COR-L47 (cell line): ENCODE data around the gene CMSS1.

Experiments used
- DNase-seq: peaks from one replicate; lab custom pipeline; 2025; lab: John Stamatoyannopoulos, UW

CMSS1 gene

GRCh38 chr3:100057716-100058575 lies 240.3 kb downstream of the CMSS1 start:
- DNase-seq: no peak

DNA sequence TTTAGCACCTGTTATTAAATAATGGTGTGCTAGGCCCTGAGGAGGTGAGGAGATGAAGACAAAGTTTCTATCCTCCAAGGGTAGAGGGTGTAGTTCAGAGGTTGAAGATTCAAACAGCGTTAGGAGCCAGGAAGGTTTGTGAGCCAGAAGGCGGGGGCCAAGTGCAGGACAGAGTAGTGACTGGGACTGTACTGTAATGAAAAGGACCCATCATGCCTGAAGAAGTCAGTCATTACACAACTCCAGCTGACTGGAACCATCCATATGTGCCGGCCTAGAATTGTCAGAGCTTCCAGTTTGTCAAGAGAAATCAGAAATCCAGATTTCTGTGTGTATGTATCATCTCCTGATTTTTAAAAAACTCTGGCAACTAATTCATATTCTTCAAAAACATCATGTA lies 241.8 kb downstream of the CMSS1 start:
- no peak for DNase-seq

DNA sequence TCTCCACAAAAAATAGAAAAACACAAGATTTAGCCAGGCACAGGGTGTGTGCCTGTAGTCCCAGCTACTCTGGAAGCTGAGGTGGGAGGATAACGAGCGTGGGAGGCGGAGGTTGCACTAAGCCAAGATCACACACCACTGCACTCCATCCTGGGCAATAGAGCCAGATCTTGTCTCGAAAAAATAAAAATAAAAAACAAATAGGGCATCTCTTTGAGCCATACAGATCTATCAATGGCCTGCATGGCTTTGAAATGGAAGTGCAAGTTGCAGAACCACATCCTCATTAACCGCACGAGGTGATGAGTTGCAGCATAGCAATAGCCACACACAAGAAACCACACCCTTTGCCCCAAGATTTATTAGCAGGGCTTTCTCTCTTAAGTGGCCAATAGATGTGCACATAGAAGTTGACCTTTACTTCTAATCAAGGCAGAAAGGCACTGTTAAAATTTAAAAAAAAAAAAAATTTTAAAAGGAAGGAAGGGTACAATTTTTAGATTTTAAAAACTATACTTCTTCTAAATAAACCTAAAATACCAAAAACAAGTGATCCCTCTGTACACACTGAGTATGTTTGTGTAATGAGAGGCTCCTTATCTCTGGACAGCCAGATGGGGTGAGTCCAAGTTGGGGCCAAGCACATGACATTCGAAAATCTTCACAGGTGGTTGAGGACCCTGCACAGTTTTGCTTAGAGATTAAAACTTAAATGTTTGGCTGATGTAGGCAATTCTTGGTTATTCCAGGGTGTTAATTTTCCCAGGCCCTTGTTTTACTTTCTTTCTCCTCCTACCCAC lies 243.2 kb downstream of the CMSS1 start:
- DNase-seq: no peak

- DNase-seq: no peak
These were observed 245.0 kb downstream of the CMSS1 start for GRCh38 chr3:100062665-100063064.

DNA sequence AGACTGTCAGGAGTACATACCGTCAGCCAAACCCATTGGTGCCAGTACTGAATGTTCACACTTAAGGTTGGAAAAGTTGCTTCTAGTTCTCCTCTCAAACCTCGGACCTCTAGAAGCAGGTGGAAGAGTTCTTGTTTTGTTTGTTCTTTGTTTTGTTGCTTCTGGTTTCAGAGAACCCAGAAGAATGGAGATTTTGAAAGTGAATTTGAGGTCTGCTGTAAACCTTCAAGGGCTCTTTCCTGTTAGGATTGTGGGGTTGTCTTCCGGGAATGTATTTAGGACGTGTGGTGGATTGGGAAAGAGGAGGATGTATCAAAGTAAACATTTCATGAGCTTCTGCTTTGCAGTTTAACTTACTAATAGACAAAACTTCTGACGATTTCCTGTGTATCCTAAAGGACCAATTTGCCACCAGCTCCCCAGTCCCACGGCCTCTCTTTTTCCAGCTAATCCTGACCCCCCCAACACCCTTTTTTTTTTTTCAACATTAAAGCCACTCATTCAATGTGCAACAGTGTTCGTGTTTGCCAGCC lies 246.3 kb downstream of the CMSS1 start:
- no peak for DNase-seq

DNA sequence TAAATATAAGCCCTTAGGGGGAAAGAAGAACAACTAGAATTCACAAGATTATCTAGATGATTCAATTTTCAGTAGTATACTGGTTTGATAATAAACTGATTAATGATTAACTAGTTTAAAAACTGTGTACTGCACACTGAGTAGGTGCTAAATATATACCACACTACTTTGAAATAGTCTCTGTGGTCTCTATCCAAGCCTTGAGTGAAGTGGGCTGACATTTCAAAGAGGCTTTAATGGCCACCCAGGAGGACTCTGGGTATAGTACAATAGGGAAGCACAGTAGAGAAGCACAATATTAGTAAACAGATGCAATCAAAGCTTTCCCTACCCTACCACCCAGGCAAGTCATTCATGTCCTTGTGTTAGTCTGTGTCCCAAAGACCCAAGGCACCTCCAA lies 249.9 kb downstream of the CMSS1 start:
- no peak for DNase-seq

GRCh38 chr3:100068826-100069225 lies 251.2 kb downstream of the CMSS1 start:
- peak; percentile 74 for DNase-seq

- no peak for DNase-seq
These were observed 251.8 kb downstream of the CMSS1 start for GRCh38 chr3:100069472-100069871.

GRCh38 chr3:100072326-100073048 lies 254.8 kb downstream of the CMSS1 start:
- DNase-seq: no peak

DNA sequence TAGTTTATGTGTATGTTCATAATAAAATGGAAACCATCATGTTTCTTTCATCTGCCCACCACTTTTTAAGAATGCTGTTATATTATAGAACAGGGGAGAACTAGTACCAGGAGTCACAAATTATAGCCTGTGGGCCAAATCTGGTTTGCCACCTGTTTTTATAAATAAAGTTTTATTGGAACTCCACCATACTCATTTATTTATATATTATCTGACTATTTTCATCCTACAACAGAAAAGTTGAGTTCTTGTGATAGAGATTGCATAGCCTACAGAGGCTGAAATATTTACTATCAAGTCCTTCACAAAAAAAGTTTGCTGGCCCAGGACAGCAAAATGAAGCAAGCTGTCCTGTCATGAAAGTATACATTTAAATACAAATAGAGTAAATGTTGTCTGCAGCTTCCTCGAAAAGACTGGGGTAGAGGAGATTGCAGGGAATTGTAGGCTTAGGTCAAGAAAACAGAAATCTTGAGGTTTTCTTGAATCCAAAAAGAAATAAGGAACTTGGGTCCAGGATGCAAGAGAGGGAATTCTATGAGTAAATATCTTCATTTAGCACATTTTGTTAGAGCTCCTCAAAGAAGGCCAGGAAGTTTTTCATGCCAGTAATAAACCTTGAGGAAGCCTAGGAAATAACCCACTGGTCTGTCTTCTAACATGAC lies 255.5 kb downstream of the CMSS1 start:
- DNase-seq: no peak

DNA sequence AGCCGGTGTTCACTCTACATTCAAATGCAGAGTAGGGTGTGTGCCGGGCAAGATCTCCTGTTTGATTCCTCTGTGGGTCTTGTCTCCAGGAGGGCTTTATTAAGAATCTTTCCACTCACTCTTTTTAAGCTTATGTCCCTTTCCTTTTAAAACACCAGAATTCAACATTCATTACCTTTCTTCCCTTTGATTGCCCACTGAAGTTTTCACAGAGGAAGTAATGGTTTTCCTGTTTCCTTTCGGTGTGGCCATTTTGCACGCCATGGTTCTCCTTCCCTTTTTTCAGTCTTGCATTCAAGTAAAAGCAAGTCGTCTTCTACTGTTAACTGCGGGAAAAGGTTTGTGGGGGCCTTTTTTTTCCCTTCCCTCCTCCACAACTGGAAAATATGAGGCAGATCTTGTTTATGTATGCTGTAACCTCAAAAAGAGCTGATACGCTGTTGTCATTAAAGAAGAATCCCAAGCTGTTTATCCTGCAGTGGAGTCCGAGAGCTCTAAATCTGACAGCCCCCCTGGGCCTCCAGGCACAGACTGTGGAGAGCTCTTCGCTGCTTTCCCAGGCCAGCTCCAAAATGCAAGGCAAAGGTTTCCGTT lies 256.1 kb downstream of the CMSS1 start:
- DNase-seq: no peak

DNA sequence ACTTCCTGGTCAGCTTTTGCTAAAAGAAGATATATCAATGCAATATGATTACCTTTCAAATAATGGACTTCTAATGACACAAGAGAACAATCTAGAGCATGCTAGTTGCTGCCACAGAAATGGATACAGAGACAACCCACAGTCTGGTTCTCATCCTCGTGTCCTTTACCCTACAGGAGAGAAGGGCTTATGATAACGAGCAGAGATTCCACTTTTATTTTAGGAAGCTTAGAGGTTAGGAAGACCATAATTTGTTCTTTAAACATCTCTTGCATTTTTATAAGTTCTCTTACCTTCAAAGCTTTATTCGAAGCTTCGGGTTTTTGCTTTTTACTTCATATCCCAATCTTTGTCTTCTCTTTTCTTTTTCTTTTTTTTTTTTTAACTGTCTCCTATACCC lies 257.5 kb downstream of the CMSS1 start:
- no peak for DNase-seq

GRCh38 chr3:100075851-100076730 lies 258.4 kb downstream of the CMSS1 start:
- DNase-seq: no peak

DNA sequence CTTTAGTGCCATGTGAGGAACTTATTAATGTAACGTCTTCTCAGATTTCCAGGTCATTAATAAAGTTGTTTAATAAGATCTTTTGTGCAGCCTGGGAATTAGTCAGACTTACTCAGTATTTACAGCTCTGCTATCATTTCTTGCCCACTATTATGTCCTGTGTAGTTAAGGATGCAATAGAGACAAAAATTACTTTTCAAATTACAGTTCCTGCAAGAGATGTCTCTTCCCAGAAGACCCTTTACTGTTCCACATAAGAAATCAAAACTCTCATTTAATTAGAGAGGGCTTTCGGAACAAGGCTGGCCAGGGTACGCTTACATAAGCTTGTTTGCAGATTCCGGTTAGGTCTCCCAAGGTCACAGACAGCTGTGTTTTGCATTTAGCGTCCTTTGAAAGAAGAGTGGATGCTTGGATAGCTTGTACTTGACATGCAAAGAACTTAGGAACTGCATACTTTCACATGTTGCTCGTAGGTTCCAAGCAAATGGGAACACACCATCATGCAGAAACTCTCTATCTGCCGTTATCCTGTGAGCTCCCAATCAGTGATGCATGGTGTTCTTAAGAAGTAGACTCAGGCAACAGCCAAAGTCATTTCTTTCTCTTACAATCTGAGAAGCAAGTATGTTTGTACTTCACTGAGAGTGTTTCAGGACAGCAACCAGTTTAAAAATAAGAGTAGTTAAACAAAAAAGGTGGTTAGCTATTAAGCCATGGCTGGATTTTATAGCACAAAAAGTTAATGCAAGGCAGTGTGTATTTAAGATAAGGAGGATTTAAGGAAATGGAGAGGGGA lies 259.3 kb downstream of the CMSS1 start:
- DNase-seq: no peak

DNA sequence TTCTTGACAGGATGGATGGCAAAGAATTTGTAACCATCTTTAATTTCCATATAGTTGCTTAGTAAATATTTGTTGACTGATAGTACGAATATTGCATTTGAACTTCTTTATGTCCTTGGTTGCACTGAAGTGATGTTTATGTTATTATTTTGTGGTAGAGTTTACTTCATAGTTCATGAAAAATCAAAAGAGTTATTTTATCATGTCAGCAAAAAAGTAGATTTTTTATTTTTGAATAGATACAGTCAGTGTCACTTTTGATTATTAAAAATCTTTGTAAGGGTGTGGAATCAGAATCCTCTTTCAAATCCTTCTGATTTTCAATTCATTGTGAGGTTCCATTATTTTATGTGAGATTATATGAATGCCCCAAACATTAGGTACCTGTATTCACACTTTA lies 261.7 kb downstream of the CMSS1 start:
- no peak for DNase-seq

- no peak for DNase-seq
These were observed 262.9 kb downstream of the CMSS1 start for GRCh38 chr3:100080573-100080972.

DNA sequence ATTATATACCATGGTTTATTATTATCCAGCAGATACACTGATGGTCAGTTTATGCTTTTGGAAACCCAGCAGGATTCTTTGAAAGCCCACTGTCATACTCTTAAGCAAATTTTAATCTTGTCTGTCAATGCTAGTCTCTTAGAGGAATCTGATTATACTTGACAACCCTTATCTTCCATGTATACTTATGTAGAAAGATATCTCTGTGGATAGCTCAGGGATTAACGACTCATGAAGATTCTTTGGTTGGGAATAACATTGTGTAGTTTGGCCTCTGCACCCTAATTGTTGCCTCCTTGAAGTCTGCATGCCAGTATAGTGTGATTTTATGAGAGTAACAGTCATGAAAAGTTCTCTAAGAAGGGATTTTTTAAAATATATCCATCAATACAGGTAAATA lies 263.6 kb downstream of the CMSS1 start:
- no peak for DNase-seq

DNA sequence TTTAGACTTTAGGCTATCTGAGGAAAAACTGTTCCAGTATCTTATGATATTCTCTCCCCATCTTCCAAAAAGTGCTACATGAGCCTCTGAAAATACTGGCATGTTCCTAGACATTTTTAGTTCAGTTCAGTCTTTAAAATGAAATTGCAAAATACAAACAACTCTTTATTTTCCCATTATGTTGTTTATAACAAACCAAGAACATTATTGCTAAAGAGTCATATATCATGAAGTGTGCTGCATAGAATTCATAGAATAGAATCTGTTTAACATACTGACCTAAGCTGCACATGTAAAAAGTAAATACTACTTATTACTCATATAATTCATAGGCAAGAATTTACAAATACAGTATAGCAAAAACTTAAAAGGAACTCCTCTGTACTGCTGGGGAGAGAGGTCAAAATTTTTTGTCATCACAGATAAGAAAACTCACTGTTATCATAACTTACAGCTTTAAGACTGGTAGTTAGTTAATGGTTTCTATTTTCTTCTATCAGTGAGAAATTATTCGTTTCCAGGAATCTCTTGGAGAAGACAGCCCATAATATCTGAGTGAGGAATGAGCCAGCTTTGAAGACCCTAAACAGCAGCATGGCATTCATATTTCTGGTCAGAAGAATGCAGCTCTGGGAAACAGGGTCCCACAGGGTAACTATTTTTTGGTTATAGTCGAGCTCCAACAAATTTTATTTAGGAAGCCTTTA lies 264.5 kb downstream of the CMSS1 start:
- no peak for DNase-seq

- DNase-seq: no peak
These were observed 265.1 kb downstream of the CMSS1 start for GRCh38 chr3:100082714-100083113.
